Caki2 (cell line): ENCODE results near the gene PFKFB2. TPM values are rescaled to one million over a fixed set of nuclear protein-coding genes. Genes with fewer than 3 reads are reported as not detected.

Source experiments
- DNase-seq: peaks from one replicate; pipeline ENCODE4 v3.0.0-alpha.2; 2015; ENCODE audit warnings: low read depth
- in situ Hi-C: cut with HindIII; loops from 2 replicates; pipeline ENCODE4 v1.10.0; 2016; ENCODE audit warnings: low sequenced_read_pairs, low pct_unique_long_range_greater_than_20kb, mixed read lengths
- total RNA-seq: library from RNA; depleted of rRNA; stranded (reverse); fragments of >200 nt; shearing (Covaris generic); gene quantifications from 2 replicates; pipeline ENCODE4 v1.2.3, GENCODE V29; 2014; ENCODE audit warnings: low replicate concordance

The PFKFB2 gene
- total RNA-seq, 1 experiment from 2014 or later, result 4.0 TPM

GRCh38 chr1:207056673-207057072, 3.6 kb downstream of the PFKFB2 start:
- in situ Hi-C loops, result no loop called here
- DNase-seq, result no peak

DNA sequence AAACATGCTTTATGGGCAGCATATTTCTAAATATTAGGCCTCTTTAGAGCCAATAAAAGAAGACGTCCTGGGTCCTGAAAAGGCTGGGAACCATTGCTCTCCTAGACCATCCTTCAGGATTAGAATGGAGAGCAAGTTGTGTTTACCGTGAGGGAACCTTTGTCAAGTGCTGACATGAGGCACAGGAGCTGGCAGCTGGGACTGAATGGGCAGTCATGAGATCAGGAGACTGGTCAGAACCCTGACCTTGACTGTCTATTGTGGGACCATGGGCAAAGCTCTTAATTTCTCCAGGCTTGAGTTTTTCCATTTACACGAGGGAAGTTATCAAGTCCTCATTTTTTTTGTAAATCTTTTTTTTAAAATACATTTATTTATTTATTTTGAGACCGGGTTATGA, 5.2 kb downstream of the PFKFB2 start:
- in situ Hi-C loops, result no loop called here
- DNase-seq, result no peak

- in situ Hi-C loops, result no loop called here
- no peak for DNase-seq
These were observed 6.1 kb downstream of the PFKFB2 start for GRCh38 chr1:207058878-207059867.

GRCh38 chr1:207059881-207060280, 6.8 kb downstream of the PFKFB2 start:
- no peak for DNase-seq
- in situ Hi-C loops, result no loop called here

GRCh38 chr1:207060596-207060995, 7.5 kb downstream of the PFKFB2 start:
- DNase-seq, result no peak
- in situ Hi-C loops, result no loop called here

GRCh38 chr1:207062058-207062457, 9.0 kb downstream of the PFKFB2 start:
- in situ Hi-C loops, result no loop called here
- DNase-seq, result no peak

- DNase-seq, result no peak
- in situ Hi-C loops, result no loop called here
These were observed 9.9 kb downstream of the PFKFB2 start for GRCh38 chr1:207063014-207063413.

- DNase-seq, result no peak
- in situ Hi-C loops, result no loop called here
These were observed 11.5 kb downstream of the PFKFB2 start for GRCh38 chr1:207064561-207064960.

DNA sequence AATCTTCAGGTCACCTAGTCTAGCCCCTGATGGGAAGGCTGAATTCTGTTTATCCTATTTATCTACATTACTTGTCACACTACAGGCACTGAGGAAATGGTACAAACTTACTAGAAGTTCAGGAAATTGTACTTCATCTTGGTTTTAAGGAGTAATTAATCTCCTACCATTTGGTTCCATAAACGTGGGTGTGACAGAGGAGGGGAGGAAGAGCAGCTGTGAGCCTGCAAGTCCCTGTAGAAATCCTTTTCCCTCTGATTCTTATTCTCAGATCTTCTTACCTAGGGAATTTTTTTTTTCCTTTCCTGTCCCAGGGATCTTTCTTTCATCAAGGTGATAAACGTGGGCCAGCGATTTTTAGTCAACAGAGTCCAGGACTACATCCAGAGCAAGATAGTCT, 14.1 kb downstream of the PFKFB2 start:
- no peak for DNase-seq
- in situ Hi-C loops, result no loop called here

GRCh38 chr1:207067665-207068064, 14.6 kb downstream of the PFKFB2 start:
- in situ Hi-C loops, result no loop called here
- DNase-seq, result no peak

DNA sequence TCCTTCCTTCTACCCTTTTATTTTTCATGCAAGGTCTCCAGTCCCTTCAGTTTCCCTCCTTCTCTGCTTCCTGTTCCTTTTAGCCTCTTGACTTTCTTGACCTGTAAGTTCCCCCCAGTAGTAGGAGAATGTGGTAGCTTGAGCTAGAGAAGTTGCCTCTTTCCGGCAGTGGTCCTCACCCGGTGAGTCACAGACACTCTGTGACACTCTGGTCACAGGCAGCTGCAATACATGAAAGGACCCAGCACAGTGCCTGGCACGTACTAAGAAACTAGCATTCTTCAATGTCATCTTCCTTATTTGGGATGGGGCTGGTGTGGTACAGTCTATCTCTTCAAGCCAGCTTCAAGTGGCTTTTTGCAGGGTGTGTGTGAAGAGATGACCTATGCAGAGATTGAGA, 16.0 kb downstream of the PFKFB2 start:
- in situ Hi-C loops, result no loop called here

DNA sequence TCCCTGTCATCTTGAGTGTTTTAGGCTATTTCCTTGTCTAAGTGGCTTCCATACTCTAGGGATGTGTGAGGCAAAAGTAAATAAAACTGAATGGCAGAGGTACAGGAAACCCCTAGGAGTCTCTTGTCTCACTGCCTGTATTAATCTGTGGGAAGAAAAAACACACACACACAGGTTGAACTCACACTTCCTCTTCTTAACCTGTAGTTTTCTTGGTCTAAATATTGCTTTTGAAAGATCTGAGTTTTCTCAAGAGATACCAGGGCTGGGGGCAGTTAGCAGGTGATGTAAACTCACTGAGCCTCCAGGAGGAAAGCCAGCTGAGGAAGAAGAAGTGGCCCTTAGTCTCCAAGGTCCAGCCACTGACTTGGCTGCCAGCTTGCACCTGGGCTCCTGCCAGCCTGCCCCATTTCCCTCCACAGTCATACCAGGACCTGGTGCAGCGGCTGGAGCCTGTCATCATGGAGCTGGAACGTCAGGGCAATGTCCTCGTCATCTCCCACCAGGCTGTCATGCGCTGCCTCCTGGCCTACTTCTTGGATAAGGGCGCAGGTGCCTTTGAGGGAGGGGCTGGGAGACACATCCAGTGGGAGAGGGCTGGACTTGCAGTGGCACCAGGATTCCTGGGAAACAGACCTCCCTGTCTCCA, 16.9 kb downstream of the PFKFB2 start:
- in situ Hi-C loops, result no loop called here
- no peak for DNase-seq

More for the DNA sequence above, 16.0 kb downstream of the PFKFB2 start:
- DNase-seq, result no peak

DNA sequence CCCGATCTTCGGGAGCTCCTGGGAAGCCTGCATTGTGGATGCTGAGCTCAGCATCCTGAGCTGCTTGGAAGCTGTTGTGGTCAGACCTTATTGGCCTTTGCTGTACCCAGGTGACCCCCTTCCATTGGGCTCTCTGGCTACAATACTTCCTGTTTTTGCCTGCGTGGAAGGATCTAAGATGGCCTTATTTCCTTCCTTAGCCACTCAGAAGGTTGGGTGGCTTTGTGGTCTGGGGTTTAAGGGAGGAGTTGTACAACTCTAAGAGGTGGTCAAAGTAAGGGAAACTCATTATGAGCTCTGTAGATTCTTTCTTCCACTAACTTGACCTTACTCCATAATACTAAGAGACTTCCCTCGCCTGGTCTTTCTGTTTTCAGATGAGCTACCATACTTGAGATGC, 17.7 kb downstream of the PFKFB2 start:
- in situ Hi-C loops, result no loop called here

DNA sequence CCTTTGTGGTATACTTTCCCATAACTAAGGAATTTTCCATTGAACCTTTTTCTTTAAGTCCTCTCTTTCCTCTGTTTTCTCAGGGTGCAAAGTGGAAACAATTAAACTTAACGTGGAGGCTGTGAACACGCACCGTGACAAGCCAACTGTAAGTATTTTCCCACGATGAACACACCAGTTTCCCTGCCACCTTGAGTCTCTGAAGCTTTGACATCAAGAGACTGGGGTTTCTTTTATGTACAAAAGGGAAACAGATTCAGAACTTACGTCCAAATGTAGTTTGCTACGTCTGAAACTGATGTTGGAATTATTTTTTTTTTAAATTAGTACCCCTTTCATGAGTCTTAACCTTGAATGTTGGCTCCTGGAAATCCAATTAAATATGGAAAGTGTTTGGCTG, 18.4 kb downstream of the PFKFB2 start:
- DNase-seq, result no peak
- in situ Hi-C loops, result no loop called here

More for the DNA sequence above, 17.7 kb downstream of the PFKFB2 start:
- DNase-seq, result no peak

DNA sequence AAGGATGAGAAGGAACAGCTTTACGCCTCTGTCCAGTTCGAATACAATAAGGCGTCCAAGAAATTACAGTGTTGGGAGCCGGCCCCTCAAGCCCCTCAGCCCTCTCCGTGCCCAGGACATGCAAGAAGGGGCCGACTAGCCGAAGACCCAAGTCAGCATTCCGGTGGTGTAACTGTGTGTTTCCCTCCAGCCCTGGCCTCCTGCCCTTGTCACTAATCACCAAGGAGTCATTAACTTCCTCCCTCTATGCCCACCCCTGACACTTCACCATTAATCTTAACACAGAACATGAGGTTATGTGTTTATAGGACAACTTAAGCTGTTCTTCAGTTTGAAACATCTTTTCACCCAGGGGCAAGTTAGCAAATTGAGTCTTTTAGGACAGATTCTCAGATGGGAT, 19.2 kb downstream of the PFKFB2 start:
- in situ Hi-C loops, result no loop called here

DNA sequence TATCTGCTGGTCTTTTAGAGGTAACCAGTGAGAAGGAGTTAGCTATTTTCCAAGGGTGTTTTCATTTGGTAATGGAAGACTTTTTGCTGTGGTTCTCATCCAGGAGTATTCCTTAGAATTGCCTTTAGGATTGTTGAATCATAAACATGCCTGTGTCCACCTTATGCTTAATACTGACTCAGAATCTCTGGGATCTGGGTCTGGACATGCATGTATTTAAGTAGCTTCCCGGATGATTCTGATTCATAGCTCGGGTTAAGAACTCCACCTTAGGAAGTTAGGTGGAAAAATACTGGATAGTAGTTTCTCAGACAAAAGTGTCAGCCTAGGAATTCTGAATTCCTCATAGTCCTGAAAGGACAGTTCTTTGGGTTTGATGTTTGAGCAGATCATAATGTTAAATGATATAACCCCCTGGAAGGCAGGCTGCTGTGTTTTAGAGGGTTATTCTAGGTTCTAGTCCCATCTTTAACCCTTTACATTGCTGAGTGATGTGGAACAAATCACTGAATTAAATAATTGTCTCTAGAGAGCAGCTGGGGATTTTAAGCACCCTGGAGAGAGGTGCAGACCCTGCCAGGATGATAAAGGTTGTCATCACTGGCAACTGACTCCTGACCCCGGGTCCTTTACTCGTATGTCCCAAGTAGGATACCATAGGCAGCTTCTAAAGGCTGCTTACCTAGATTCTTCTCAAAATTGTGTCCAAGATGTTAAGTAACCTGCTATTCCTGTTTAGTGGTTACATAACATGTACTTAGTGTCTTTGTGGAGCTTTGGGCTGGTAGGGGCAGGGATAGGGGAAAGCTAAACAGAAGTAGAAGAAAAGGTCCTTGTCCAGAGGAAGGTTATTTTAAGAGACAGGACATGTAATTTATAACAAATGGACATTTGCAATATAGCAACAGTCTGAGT, 21.1 kb downstream of the PFKFB2 start:
- in situ Hi-C loops, result no loop called here
- no peak for DNase-seq

More for the DNA sequence above, 19.2 kb downstream of the PFKFB2 start:
- no peak for DNase-seq

DNA sequence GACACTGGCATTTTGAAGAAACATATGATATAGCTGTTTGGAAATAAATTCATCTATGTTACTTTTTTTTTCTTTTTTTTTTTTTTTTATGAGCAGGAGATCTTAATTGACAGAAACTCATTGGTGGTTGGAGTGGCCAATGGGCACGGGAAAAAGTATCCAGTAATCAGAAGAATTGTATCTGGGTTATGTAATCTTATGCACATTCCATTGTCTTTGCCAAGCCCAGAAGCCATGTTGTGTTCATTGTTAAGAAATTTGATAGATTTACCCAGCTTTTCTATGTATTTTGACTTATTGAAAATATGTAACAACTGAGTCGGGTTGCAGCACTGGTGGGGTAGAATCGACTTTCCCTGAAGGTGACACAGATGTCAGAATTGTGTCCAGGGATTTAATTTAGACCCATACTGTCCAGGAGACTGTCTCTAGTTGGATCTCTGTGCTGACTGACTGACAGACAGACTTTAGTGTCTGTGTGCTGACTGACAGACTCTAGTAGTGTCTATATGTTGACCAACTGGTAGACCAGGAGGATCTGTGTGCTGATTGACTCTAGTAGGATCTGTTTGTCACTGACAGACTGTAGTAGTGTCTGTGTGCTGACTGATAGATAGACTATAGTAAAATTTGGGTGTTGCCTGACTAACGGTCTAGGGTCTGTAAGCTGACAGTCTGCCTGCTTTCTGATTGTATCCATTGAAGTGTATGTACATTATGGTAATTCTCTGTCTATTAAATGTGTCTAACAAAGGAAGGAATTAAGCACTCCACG, 23.3 kb downstream of the PFKFB2 start:
- no peak for DNase-seq
- in situ Hi-C loops, result no loop called here

GRCh38 chr1:207077012-207077411, 23.9 kb downstream of the PFKFB2 start:
- DNase-seq, result no peak
- in situ Hi-C loops, result no loop called here
